K562 (cell line): ENCODE results near the gene CACNA1A. TPM values are rescaled to one million over a fixed set of nuclear protein-coding genes. Genes with fewer than 3 reads are reported as not detected.
A peak's percentile ranks its signal among the peaks of the same experiment; 100 is the strongest.

Experiments
- ATAC-seq: fragments of 200-7000 bp; cut with Tn5 transposase; 3 replicates; pipeline ENCODE4 v1.9.1; 2020; ENCODE audit warnings: moderate library complexity
- BruUV-seq: library from RNA; stranded (reverse); fragments of 400-500 nt; replicated peaks from 2 replicates; lab custom pipeline; 2021; lab: Mats Ljungman, UMichigan
- CTCF ChIA-PET: fragments of 300-600 bp; formaldehyde crosslinking; extraction: SDS; loops from one replicate; lab custom pipeline; 2021; ENCODE audit warnings: low intra/inter-chr PET ratio; lab: Yijun Ruan, JAX
- POLR2A ChIA-PET: fragments of 300-600, 350-650 bp; sonication (Branson Sonifier 250); formaldehyde crosslinking; extraction: SDS; loops from one replicate; lab custom pipeline; 2021; ENCODE audit warnings: antibody characterized with exemption, inconsistent platforms; lab: Yijun Ruan, JAX
- DNase-seq, 4 experiments: peaks; one replicate each; pipeline versions ENCODE4 v3.0.0 to v3.0.0-alpha.2; 2011 to 2018; ENCODE audit warnings: low spot score in 3 of 4, mixed read lengths in 3 of 4; ENCODE audit errors: extremely low read depth in 1 of 4
- FAIRE-seq: peaks from 2 replicates; lab custom pipeline; 2011; peaks lifted over from hg19 to GRCh38; lab: Jason Lieb, UNC
- H2AFZ ChIP-seq: 2 replicates; pipeline ENCODE4 v1.6.0; 2011; ENCODE audit warnings: low read depth, low read length, control low read depth, inconsistent platforms
- H3K27ac ChIP-seq: fragments of 200-600 bp; 3 replicates; pipeline ENCODE4 v1.8.0; 2011; ENCODE audit warnings: low read depth, mild to moderate bottlenecking, control low read depth, inconsistent platforms, low read length, moderate library complexity, mixed read lengths; ENCODE audit errors: extremely low read depth
- H3K27me3 ChIP-seq, 2 experiments: fragments of 300-600 bp in 1 of 2; 2 replicates in 1 of 2; 3 replicates in 1 of 2; pipeline versions ENCODE4 v1.6.0 to v1.8.0; 2011; ENCODE audit warnings: inconsistent platforms in 2 of 2, low read length in 2 of 2, mild to moderate bottlenecking in 1 of 2, mixed read lengths in 1 of 2, moderate library complexity in 1 of 2; ENCODE audit not compliant: control insufficient read depth in 2 of 2, insufficient read depth in 2 of 2
- H3K36me3 ChIP-seq: fragments of 300-600 bp; 3 replicates; pipeline ENCODE4 v1.8.0; 2011; ENCODE audit warnings: mild to moderate bottlenecking, low read length, inconsistent platforms; ENCODE audit not compliant: control insufficient read depth, insufficient read depth
- H3K4me1 ChIP-seq, 2 experiments: fragments of 200-600 bp in 1 of 2; replicated peaks in 1 of 2; 2 replicates in 1 of 2; 3 replicates in 1 of 2; pipeline versions ENCODE4 v1.5.1 to v1.8.0; 2011; ENCODE audit warnings: inconsistent platforms in 2 of 2, low read length in 2 of 2, mild to moderate bottlenecking in 1 of 2, mixed read lengths in 1 of 2, moderate library complexity in 1 of 2; ENCODE audit not compliant: control insufficient read depth in 2 of 2, insufficient read depth in 2 of 2
- H3K4me2 ChIP-seq: 2 replicates; pipeline ENCODE4 v1.6.1; 2011; ENCODE audit warnings: low read length, control low read depth, inconsistent platforms, mixed read lengths; ENCODE audit not compliant: insufficient read depth
- H3K4me3 ChIP-seq: fragments of 200-600 bp; sonication (generic), shearing (Covaris generic); 2 replicates; pipeline ENCODE4 v1.5.1; 2016; ENCODE audit warnings: control low read depth, inconsistent platforms
- H3K79me2 ChIP-seq: fragments of 200-600 bp; 3 replicates; pipeline ENCODE4 v1.8.0; 2011; ENCODE audit warnings: low read length, inconsistent platforms; ENCODE audit not compliant: control insufficient read depth, insufficient read depth
- H3K9ac ChIP-seq, 2 experiments: 2 replicates each; pipeline versions ENCODE4 v1.6.0 to v1.6.1; 2011; ENCODE audit warnings: low read depth in 2 of 2, low read length in 2 of 2, control low read depth in 1 of 2, inconsistent platforms in 1 of 2, mild to moderate bottlenecking in 1 of 2, mixed read lengths in 1 of 2; ENCODE audit not compliant: insufficient read depth in 1 of 2
- H3K9me1 ChIP-seq: one replicate; pipeline ENCODE4 v1.6.0; 2011; ENCODE audit warnings: inconsistent platforms, mild to moderate bottlenecking, low read length, moderate library complexity; ENCODE audit not compliant: control insufficient read depth, insufficient read depth
- H3K9me3 ChIP-seq: replicated peaks from 2 replicates; pipeline ENCODE4 v1.5.1; 2011; ENCODE audit warnings: low read depth, low read length, inconsistent platforms; ENCODE audit not compliant: control insufficient read depth, insufficient read depth
- H4K20me1 ChIP-seq: replicated peaks from 2 replicates; pipeline ENCODE4 v1.6.1; 2011; ENCODE audit warnings: low read length, inconsistent platforms, mixed read lengths; ENCODE audit not compliant: control insufficient read depth, insufficient read depth
- PBX2 ChIP-seq, 2 experiments: IDR thresholded peaks in 1 of 2; conservative IDR thresholded peaks in 1 of 2; 2 replicates each; pipeline ENCODE4 v1.6.1; 2016; ENCODE audit warnings: low read depth in 2 of 2, mild to moderate bottlenecking in 1 of 2, missing compliant biosample characterization in 1 of 2, missing genetic modification characterization in 1 of 2, moderate library complexity in 1 of 2
- REST ChIP-seq, 2 experiments: fragments of 450-650 bp; formaldehyde crosslinking in 1 of 2; IDR thresholded peaks; 2 replicates each; pipeline versions ENCODE4 v1.4.0 to v1.6.1; 2014 to 2020; ENCODE audit warnings: mild to moderate bottlenecking in 2 of 2, borderline replicate concordance in 1 of 2, low read depth in 1 of 2
- RUNX1 ChIP-seq: sonication (generic); IDR thresholded peaks from 2 replicates; pipeline ENCODE4 v1.6.1; 2016; ENCODE audit warnings: antibody characterized with exemption, low read depth
- SP1 ChIP-seq: sonication (generic); formaldehyde crosslinking; IDR thresholded peaks from 2 replicates; pipeline ENCODE4 v1.8.1; 2022; ENCODE audit warnings: mild to moderate bottlenecking, missing genetic modification reagents
- VEZF1 ChIP-seq: fragments of 200-800 bp; sonication (Bioruptor generic); IDR thresholded peaks from 2 replicates; pipeline ENCODE4 v1.6.1; 2017; ENCODE audit warnings: missing genetic modification characterization, missing compliant biosample characterization
- ZNF644 ChIP-seq: fragments of 200-800 bp; sonication (Bioruptor generic); IDR thresholded peaks from 2 replicates; pipeline ENCODE4 v1.6.1; 2016; ENCODE audit warnings: low read depth, missing genetic modification characterization, missing compliant biosample characterization
- WGBS: fragments of 100-300 bp; shearing (Covaris generic); methylation state at CpG from one replicate; pipeline ENCODE4 v1.1.6; 2016; ENCODE audit warnings: low coverage, mixed read lengths; ENCODE audit not compliant: insufficient coverage; ENCODE audit errors: missing lambda C conversion rate; 5-methylcytosine and 5-hydroxymethylcytosine counted together
- in situ Hi-C: fragments of 300-500 bp; cut with MboI; formaldehyde crosslinking; loops from 4 replicates; pipeline ENCODE4 v1.15.0; 2018; ENCODE audit warnings: inconsistent platforms, mixed read lengths
- intact Hi-C: fragments of 100-400 bp; cut with micrococcal nuclease; formaldehyde crosslinking; loops from 2 replicates; pipeline ENCODE4 v1.14.2; 2022
- polyA plus RNA-seq, 8 experiments: library from polyadenylated mRNA; depleted of rRNA in 4 of 8; stranded (reverse) in 5 of 8; unstranded in 3 of 8; fragments of >200 nt; fragmentation: Nextera tagmentation in 2 of 8; fragmentation: Illumina TruSeq in 1 of 8; extraction: Ambion mirVana in 2 of 8; extraction: Trizol in 1 of 8; gene quantifications; 2 replicates each; pipeline versions ENCODE4 v1.2.1 to v1.2.3, GENCODE V29; 2011 to 2014; ENCODE audit warnings: inconsistent platforms in 1 of 8, missing spikeins in 1 of 8
- total RNA-seq, 7 experiments: library from RNA; depleted of rRNA in 6 of 7; stranded (reverse); fragments of >200 nt in 6 of 7; fragmentation: Illumina TruSeq in 2 of 7; extraction: Trizol in 2 of 7; gene quantifications; 2 replicates each; pipeline versions ENCODE4 v1.2.1 to v1.2.3, GENCODE V29; 2011 to 2021; ENCODE audit warnings: low replicate concordance in 1 of 7

Gene CACNA1A
- total and polyA plus RNA-seq, 9 of the 15 experiments (the other 6 are each of a cell fraction or from before 2014, with no cell fraction given): 0.03 to 0.20 (median 0.09) TPM; not detected in 1

GRCh38 chr19:13163609-13164342 is 342.5 kb downstream of the CACNA1A start:
- BruUV-seq: no TSS peak
- in situ Hi-C loops: no loop called here
- 1% methylated on average over 19 of the region's 20 CpGs for WGBS
- Histone ChIP-seq H3K4me1 (peaks cover 35 to 60% of the 10 kb centered on the region in 2 experiments), H3K79me2 (peaks cover 7% of the 10 kb centered on the region; the same call in 2 of the 3 replicates), H2AFZ (peak overlapping the region; percentile 81), H4K20me1 (no peaks in the 10 kb centered on the region), H3K9ac (peak overlapping the region; percentile 88 to 97), H3K9me1 (no peaks in the 10 kb centered on the region), H3K4me3 (peak overlapping the region; percentile 48), H3K4me2 (peak overlapping the region; percentile 96), H3K36me3 (no peaks in the 10 kb centered on the region; the same call in 2 of the 3 replicates), H3K9me3 (no peaks in the 10 kb centered on the region), H3K27me3 (no peaks in the 10 kb centered on the region), H3K27ac (peak overlapping the region; percentile 98)
- FAIRE-seq (peak; percentile 46), DNase-seq (peak; percentile 63 to 92 (median 73)), ATAC-seq (peak; percentile 71)
- POLR2A ChIA-PET: interaction anchor here (0.6 to 4.9 kb wide), 11 partner anchors 8 to 226 kb away, joined by 3 to 45 read pairs (median 3); partner anchors contain the start of genes IER2, STX10 and TRMT1
- CTCF ChIA-PET: no interaction called here
- intact Hi-C loops: no loop called here
- TF ChIP-seq ZNF644 (tag) (peak; percentile 66; the same call in 1 of the 2 replicates), VEZF1 (CRISPR knock-in tag) (peak; percentile 80), SP1 (CRISPR knock-in tag) (no peak), REST (IDR thresholded peaks at IDR 0.05; ENCODE audit: borderline replicate concordance) (0 out of 2 replicates have a peak, but pooled peaks have one; percentile 7), REST (CRISPR knock-in tag; IDR thresholded peaks at IDR 0.05; ENCODE audit: low read depth) (no peak), PBX2 (CRISPR knock-in tag; IDR thresholded peaks at IDR 0.05; ENCODE audit: low read depth) (no peak), PBX2 (tag; conservative IDR thresholded peaks at IDR 0.05; ENCODE audit: low read depth) (peak; percentile 56), RUNX1 (0 out of 2 replicates have a peak, but pooled peaks have one; percentile 29)
